HFF-Myc (cell line): ENCODE measurements around the gene NKD1.
A peak's percentile ranks its signal among the peaks of the same experiment; 100 is the strongest.

Source experiments
- DNase-seq: peaks from one replicate; pipeline ENCODE4 v3.0.0-alpha.2; 2011; ENCODE audit warnings: low read depth; ENCODE audit errors: extremely low read depth
- H3K4me3 ChIP-seq: replicated peaks from 2 replicates; pipeline ENCODE4 v1.5.1; 2011; ENCODE audit warnings: low read depth, mild to moderate bottlenecking, control low read depth, low read length
- TF ChIP-seq, protein P1 (sequence below): IDR thresholded peaks from 2 replicates; pipeline ENCODE4 v1.5.1; 2012; ENCODE audit warnings: mild to moderate bottlenecking, low read depth, low read length, control low read depth; ENCODE audit errors: missing control alignments

The NKD1 gene

DNA sequence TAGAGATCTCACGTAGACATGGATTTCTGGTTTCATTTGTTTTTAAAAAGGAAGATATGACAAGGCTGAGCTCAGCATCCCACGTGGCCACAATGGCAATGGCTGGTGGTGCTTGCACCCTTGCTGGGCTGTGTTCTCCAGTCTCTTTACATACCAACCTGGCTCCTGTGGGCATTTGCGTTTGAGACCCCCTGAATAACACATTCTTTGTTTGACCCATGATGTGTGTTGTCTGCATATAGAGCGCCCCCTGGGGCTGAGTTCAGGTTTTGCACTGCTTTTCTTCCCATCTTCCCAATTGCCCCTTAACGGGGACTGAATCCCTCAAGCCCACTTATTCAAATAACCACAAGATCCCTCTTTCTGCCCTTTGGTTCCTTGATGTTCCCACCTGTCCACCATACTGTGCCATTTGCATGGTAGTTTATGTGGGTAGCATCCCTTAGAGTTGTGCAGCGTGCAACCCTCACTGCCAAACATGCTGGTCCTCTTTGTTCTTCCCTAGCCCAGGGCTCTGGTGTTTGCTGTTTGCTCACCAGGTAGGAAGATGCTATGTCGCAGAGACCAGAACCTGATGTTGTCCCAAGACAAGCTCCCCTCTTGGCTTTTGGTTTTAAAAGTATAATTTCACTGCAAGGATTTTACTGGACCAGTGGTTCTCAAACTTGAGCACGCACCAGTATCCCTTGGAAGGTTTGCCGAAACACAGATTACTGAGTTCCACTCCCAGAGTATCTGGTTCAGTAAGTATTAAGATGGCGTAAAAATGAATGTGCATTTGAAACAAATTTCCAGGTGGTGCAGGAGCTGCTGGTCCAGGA lies 38.5 kb upstream of the NKD1 start:
- TF ChIP-seq, protein P1, sequence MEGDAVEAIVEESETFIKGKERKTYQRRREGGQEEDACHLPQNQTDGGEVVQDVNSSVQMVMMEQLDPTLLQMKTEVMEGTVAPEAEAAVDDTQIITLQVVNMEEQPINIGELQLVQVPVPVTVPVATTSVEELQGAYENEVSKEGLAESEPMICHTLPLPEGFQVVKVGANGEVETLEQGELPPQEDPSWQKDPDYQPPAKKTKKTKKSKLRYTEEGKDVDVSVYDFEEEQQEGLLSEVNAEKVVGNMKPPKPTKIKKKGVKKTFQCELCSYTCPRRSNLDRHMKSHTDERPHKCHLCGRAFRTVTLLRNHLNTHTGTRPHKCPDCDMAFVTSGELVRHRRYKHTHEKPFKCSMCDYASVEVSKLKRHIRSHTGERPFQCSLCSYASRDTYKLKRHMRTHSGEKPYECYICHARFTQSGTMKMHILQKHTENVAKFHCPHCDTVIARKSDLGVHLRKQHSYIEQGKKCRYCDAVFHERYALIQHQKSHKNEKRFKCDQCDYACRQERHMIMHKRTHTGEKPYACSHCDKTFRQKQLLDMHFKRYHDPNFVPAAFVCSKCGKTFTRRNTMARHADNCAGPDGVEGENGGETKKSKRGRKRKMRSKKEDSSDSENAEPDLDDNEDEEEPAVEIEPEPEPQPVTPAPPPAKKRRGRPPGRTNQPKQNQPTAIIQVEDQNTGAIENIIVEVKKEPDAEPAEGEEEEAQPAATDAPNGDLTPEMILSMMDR = peak; percentile 78
- H3K4me3 ChIP-seq = no peak overlapping the region
- DNase-seq = no peak

DNA sequence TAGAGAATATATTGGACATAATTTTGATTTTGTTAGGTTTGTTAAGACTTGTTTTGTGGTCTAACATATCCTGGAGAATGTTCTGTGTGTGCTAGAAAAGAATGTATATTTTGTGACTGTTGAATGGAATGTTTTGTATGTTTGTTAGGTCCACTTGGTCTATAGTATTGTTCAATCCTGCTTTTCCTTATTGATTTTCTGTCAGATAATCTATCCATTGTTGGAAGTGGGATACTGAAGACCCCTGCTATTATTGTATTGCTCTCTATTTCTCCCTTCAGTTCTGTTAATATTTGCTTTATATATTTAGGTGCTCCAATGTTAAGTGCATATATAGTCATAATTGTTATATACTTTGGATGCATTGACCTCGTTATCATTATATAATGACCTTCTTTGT lies 33.0 kb upstream of the NKD1 start:
- no peak for DNase-seq
- no peak overlapping the region for H3K4me3 ChIP-seq
- TF ChIP-seq, protein P1 = no peak

DNA sequence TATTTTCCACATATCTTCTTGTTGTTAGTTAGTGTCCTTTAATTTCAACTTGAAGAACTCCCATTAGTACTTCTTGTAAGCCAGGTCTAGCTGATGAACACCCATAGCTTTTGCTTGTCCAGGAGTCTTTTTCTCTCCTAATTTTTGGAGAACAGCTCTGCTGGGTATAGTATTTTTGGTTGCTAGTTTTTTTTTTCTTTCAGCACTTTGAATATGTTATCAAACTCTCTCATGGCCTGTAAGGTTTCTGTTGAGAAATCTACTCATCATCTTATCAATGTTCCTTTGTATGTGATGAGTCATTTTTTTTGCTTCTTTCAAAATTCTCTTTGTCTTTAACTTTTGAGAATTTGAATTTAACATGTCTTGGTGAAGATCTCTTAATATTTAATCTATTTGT lies 31.8 kb upstream of the NKD1 start:
- DNase-seq = no peak
- H3K4me3 ChIP-seq = no peak overlapping the region
- TF ChIP-seq, protein P1 = no peak

DNA sequence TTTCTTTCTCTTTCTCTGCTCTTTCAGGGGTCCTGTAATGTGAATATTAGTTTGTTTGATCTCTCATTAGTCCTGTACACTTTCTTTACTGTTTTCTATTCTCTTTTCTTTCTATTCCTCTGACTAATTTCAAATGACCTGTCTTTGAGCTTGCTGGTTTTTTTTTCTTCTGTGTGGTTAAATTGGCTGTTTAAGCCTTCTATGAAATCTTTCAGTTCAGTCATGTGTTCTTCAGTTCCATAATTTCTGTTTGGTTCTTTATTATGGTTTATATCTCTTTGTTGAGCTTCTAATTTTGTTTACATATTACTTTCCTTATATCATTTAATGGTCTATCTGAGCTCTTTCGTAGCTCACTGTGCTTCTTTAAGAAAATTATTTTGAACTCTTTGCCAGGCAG lies 31.3 kb upstream of the NKD1 start:
- H3K4me3 ChIP-seq = no peak overlapping the region
- DNase-seq = no peak
- TF ChIP-seq, protein P1 = no peak

DNA sequence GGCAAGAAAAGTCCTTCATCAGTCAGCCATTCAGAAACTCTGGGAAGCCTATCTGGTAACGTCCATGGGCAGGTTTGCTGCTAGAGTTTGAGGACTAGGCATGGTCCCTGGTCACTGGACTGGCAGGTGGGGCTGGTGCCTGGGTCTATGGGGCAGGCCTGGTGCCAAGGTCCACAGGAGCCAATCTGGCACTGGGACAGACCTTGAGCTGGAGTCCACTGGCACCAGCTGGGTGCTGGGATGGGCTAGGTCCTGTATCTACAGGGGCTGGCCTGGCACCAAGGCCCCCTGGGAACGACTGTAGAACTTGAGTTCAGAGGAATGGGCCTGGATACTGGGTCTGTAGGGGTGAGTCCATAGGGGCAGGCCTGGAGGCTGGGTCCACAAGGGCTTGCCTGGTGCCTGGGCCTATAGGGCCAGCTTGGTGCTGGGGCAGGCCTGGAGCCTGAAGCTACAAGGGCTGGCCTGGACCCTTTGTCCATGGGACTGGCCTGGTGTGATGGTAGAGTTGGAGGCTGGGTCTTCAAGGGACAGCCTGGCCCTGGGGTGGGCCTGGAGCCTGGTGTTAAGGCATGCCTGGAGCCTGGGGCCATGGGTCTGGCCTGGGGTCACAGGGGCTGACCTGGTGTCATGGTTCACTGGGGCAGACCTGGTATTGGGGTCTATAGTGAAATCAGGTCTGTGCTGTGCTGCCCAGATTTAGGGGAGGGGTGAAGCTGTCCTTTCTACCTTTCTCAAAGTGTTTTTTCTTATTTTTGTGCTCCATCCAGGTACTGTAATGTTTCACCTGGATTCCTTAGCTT lies 30.5 kb upstream of the NKD1 start:
- DNase-seq = no peak
- TF ChIP-seq, protein P1 = no peak
- no peak overlapping the region for H3K4me3 ChIP-seq

DNA sequence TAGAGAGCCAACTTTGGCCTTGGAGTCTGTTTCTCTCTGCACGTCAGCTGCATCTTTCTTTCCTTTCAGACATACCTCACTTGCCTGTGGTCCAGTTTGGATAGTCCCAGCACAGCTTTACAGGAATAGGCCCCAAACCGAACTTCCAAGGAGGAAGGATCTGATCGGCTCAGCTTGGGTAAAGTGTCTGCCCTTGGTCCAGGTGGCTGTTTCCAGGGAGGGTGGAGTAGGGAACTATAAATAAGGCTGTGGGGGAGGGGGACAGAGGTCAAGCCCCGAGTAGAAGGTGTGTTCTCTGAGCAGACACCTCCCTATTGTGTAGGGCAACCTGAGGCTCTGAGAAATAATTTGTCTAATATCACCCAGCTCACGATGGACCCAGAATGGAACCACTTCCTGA lies 29.2 kb upstream of the NKD1 start:
- no peak for DNase-seq
- TF ChIP-seq, protein P1 = no peak
- no peak overlapping the region for H3K4me3 ChIP-seq
